ENCODE measurements around the gene PPDPF. TPM values are rescaled to one million over a fixed set of nuclear protein-coding genes. Genes with fewer than 3 reads are reported as not detected.

Gene PPDPF
- total RNA-seq, 1 experiment from 2014 or later = 149 TPM

- Histone ChIP-seq H3K18ac (ENCODE audit: insufficient read length, low read depth, low read length) (no peak overlapping the region), H3K9me3 (ENCODE audit: control insufficient read depth, low read depth, low read length) (no peaks in the 10 kb centered on the region), H2AK5ac (ENCODE audit: insufficient read length, low read length) (no peak overlapping the region), H3K79me1 (ENCODE audit: insufficient read depth, low read depth, low read length, poor library complexity, severe bottlenecking) (no peaks in the 10 kb centered on the region), H3K14ac (ENCODE audit: insufficient read depth, low read length) (no peak overlapping the region), H3K27me3 (ENCODE audit: insufficient read depth, low read length) (no peaks in the 10 kb centered on the region), H4K20me1 (ENCODE audit: control insufficient read depth, insufficient read depth, insufficient read length) (no peaks in the 10 kb centered on the region), H3T11ph (ENCODE audit: low read length) (no peak overlapping the region), H4K8ac (replicated peaks; ENCODE audit: insufficient read length, low read depth, low read length) (no peak overlapping the region), H2BK5ac (ENCODE audit: insufficient read length, low read length) (no peak overlapping the region), H2BK120ac (ENCODE audit: low read depth, low read length, poor library complexity, severe bottlenecking) (no peak overlapping the region), H2BK15ac (ENCODE audit: low read depth, low read length) (no peak overlapping the region), H2BK12ac (ENCODE audit: insufficient read length, low read depth, low read length) (no peak overlapping the region), H4K5ac (ENCODE audit: insufficient read length, low read depth, low read length) (no peak overlapping the region), H3K4ac (ENCODE audit: low read depth, low read length) (no peak overlapping the region), H3K79me2 (ENCODE audit: insufficient read depth, low read length) (peaks cover 6% of the 10 kb centered on the region; the same call in 1 of the 2 replicates), H2AFZ (ENCODE audit: low read length) (no peak overlapping the region), H4K91ac (ENCODE audit: insufficient read length, low read depth, low read length) (no peak overlapping the region), H3K23me2 (ENCODE audit: insufficient read length, low read depth, low read length, poor library complexity, severe bottlenecking) (no peaks in the 10 kb centered on the region), H3K9ac (ENCODE audit: extremely low read depth, insufficient read length, low read length) (no peak overlapping the region), H3K56ac (ENCODE audit: insufficient read length, low read depth, low read length) (no peak overlapping the region), H2BK20ac (ENCODE audit: low read depth, low read length, poor library complexity, severe bottlenecking) (no peak overlapping the region), H3K4me1 (ENCODE audit: insufficient read depth, low read length) (no peaks in the 10 kb centered on the region), H3K27ac (ENCODE audit: insufficient read length, low read depth, low read length) (no peak overlapping the region), H3K4me2 (ENCODE audit: insufficient read depth, insufficient read length, low read length) (no peak overlapping the region), H3K23ac (ENCODE audit: insufficient read length, low read depth, low read length) (no peak overlapping the region)
- no CpG with 5 or more reads among the region's 13 CpGs for WGBS (ENCODE audit: extremely low coverage, insufficient read length, low lambda C conversion rate)
- H3K27me3 Mint-ChIP-seq (ENCODE audit: low read depth) = peaks cover 37% of the 10 kb centered on the region
- no peak for DNase-seq
- no peak overlapping the region; a peak in 1 of 5 replicates for H3K4me3 Mint-ChIP-seq
- H3K27ac Mint-ChIP-seq = no peak overlapping the region
- H3K36me3 Mint-ChIP-seq (ENCODE audit: insufficient read depth in 1 of 3, low read depth in 3 of 3) = no peaks in the 10 kb centered on the region
- no peaks in the 10 kb centered on the region; a peak in 1 of 5 replicates for H3K9me3 Mint-ChIP-seq
- TF ChIP-seq, protein P1, sequence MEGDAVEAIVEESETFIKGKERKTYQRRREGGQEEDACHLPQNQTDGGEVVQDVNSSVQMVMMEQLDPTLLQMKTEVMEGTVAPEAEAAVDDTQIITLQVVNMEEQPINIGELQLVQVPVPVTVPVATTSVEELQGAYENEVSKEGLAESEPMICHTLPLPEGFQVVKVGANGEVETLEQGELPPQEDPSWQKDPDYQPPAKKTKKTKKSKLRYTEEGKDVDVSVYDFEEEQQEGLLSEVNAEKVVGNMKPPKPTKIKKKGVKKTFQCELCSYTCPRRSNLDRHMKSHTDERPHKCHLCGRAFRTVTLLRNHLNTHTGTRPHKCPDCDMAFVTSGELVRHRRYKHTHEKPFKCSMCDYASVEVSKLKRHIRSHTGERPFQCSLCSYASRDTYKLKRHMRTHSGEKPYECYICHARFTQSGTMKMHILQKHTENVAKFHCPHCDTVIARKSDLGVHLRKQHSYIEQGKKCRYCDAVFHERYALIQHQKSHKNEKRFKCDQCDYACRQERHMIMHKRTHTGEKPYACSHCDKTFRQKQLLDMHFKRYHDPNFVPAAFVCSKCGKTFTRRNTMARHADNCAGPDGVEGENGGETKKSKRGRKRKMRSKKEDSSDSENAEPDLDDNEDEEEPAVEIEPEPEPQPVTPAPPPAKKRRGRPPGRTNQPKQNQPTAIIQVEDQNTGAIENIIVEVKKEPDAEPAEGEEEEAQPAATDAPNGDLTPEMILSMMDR (conservative IDR thresholded peaks at IDR 0.05) = no peak
- peaks cover 24 to 37% of the 10 kb centered on the region in 2 experiments for H3K4me1 Mint-ChIP-seq
Observed at GRCh38 chr20:63472862-63473390, 47.6 kb upstream of the PPDPF start.
